Bone marrow (tissue), 2 donors: Measurements from ENCODE around the gene TBX5.

ENCODE experiments used
- DNase-seq, 2 donors: peaks; one replicate each; lab custom pipeline; 2025; lab: John Stamatoyannopoulos, UW

The TBX5 gene

GRCh38 chr12:114406316-114406983 lies 506 bp upstream of the TBX5 start:
- no peak for DNase-seq

GRCh38 chr12:114404926-114405518 lies 922 bp downstream of the TBX5 start:
- no peak for DNase-seq

- DNase-seq, result no peak
Observed at GRCh38 chr12:114404083-114404925, 1.6 kb downstream of the TBX5 start.

GRCh38 chr12:114403690-114404066 lies 2.3 kb downstream of the TBX5 start:
- no peak for DNase-seq

- DNase-seq, result no peak
Observed at GRCh38 chr12:114403011-114403689, 2.8 kb downstream of the TBX5 start.

- no peak for DNase-seq
Observed at GRCh38 chr12:114402084-114402717, 3.7 kb downstream of the TBX5 start.

GRCh38 chr12:114401328-114402083 lies 4.4 kb downstream of the TBX5 start:
- no peak for DNase-seq

GRCh38 chr12:114400925-114401324 lies 5.0 kb downstream of the TBX5 start:
- DNase-seq, result no peak

GRCh38 chr12:114400361-114400811 lies 5.6 kb downstream of the TBX5 start:
- no peak for DNase-seq

GRCh38 chr12:114399664-114400211 lies 6.2 kb downstream of the TBX5 start:
- no peak for DNase-seq

- DNase-seq, result no peak
Observed at GRCh38 chr12:114397978-114398881, 7.7 kb downstream of the TBX5 start.

- DNase-seq, result no peak
Observed at GRCh38 chr12:114396869-114397719, 8.8 kb downstream of the TBX5 start.

- DNase-seq, result no peak
Observed at GRCh38 chr12:114396153-114396868, 9.6 kb downstream of the TBX5 start.

- no peak for DNase-seq
Observed at GRCh38 chr12:114395755-114396152, 10.2 kb downstream of the TBX5 start.

- no peak for DNase-seq
Observed at GRCh38 chr12:114395233-114395632, 10.7 kb downstream of the TBX5 start.

- DNase-seq, result no peak
Observed at GRCh38 chr12:114393569-114393968, 12.4 kb downstream of the TBX5 start.

- DNase-seq, result no peak
Observed at GRCh38 chr12:114392909-114393308, 13.0 kb downstream of the TBX5 start.

- no peak for DNase-seq
Observed at GRCh38 chr12:114391088-114391487, 14.9 kb downstream of the TBX5 start.
